ENCODE data around the gene OGDH.

OGDH gene

GRCh38 chr7:44568771-44569560 lies 37.5 kb upstream of the OGDH start:
- Histone ChIP-seq H3K4me3 (ENCODE audit: low read depth, low read length) (no peak overlapping the region), H3K27me3 (no peaks in the 10 kb centered on the region), H3K4me1 (no peaks in the 10 kb centered on the region), H3K36me3 (peaks cover 82% of the 10 kb centered on the region), H3K9me3 (no peaks in the 10 kb centered on the region)
- TF ChIP-seq CTCF (IDR thresholded peaks at IDR 0.05; ENCODE audit: low read depth, low read length): no peak
- no peak for DNase-seq

DNA sequence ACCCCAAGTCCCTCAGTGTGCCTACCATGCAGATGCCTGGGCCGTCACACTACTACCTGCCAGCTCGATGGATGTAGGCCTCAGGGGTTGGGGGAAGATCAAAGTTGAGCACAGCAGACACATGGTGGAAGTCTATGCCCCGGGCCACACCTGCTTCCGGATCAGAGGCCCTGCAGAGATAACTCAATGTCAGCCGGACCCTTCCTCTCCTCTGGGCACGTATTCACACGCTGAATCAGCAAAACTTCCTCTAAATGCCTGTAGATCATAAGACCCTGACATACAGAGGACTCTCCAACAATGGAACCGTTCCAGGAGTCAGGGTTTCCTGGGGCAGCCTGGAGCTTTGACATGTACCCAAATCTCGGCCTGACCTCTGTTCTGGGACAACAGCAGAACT lies 36.5 kb upstream of the OGDH start:
- H3K27me3 ChIP-seq: no peaks in the 10 kb centered on the region
- peaks cover 75% of the 10 kb centered on the region for H3K36me3 ChIP-seq
- DNase-seq: no peak
- TF ChIP-seq CTCF (IDR thresholded peaks at IDR 0.05; ENCODE audit: low read depth, low read length): no peak
- H3K4me3 ChIP-seq (ENCODE audit: low read depth, low read length): no peak overlapping the region
- no peaks in the 10 kb centered on the region for H3K4me1 ChIP-seq
- H3K9me3 ChIP-seq: no peaks in the 10 kb centered on the region

DNA sequence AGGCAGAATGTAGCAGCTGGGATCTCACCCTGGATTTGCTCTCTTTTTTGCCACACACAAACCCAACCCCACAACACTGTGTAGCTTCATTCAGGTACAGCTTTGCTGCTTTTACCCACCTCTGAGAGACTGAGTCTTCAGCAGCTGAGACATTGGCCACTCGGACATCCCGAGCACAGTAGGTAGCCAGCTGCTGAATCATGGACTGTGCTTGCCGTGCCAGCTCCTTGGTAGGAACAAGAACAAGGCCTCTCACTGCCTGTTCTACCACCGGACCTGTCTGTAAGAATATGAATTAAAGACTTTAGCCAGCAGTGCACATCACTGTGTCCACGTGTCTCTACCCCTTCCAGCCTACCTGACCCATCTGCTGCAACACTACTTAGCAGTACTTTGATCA lies 33.7 kb upstream of the OGDH start:
- no peak for TF ChIP-seq CTCF (IDR thresholded peaks at IDR 0.05; ENCODE audit: low read depth, low read length)
- no peak for DNase-seq
- peaks cover 56% of the 10 kb centered on the region for H3K36me3 ChIP-seq

DNA sequence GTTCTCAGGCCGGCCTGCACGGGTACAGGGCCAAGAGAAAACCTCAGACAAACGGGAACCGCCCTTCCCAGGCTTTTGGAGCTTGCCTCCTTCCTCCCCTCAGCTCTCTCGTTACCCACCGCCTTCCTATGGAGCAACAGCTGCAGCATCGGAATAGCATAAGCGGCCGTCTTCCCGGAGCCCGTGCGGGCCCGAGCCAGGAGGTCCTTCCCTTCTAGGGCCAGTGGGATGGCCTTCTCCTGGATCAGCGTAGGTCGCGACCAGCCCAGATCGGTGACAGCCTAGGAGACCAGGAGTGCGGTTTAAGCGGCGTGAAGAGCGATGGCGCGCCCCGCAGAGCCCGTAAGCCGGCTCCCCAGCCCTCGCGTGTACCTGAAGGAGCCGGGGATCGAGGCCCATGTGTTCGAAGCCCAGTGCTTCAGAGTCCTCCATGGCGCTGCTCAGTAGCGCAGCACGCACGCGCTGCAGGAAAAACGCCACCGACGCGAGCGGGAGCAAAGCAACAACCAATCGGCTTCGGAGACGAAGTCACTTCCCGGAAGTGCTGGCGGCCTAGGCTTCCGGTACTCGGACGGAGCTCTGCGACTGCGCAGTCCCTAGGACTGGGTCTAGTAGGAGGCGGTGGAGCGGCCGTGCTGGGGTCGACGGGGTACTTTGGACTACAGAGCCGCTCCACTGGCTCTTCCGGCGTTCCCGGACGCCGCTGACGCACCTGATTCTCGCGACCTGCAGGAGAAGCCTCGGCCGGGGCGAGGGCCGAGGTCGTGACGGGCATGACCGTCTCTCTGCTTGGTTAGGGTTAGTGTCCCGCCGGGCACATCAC lies 32.8 kb upstream of the OGDH start, which contains the start of gene DDX56:
DDX56 (minus strand) TSS at position 445 of the 823 bp plus-strand sequence; CDS start at position 432, 13 bp downstream.
- Histone ChIP-seq H3K36me3 (peaks cover 53% of the 10 kb centered on the region), H3K4me3 (ENCODE audit: low read depth, low read length) (peak within 1 kb of the TSS; percentile 97), H3K4me1 (no peaks in the 10 kb centered on the region), H3K9me3 (no peaks in the 10 kb centered on the region), H3K27me3 (no peaks in the 10 kb centered on the region)
- no peak for TF ChIP-seq CTCF (IDR thresholded peaks at IDR 0.05; ENCODE audit: low read depth, low read length)
- DNase-seq: peak; percentile 96

More for the DNA sequence above, 33.7 kb upstream of the OGDH start:
- no peaks in the 10 kb centered on the region for H3K4me1 ChIP-seq
- peak overlapping the region; percentile 97 for H3K4me3 ChIP-seq (ENCODE audit: low read depth, low read length)
- no peaks in the 10 kb centered on the region for H3K27me3 ChIP-seq
- H3K9me3 ChIP-seq: no peaks in the 10 kb centered on the region

GRCh38 chr7:44574287-44574872 lies 32.0 kb upstream of the OGDH start:
- H3K4me3 ChIP-seq (ENCODE audit: low read depth, low read length): peak overlapping the region; percentile 97
- no peak for TF ChIP-seq CTCF (IDR thresholded peaks at IDR 0.05; ENCODE audit: low read depth, low read length)
- H3K4me1 ChIP-seq: no peaks in the 10 kb centered on the region
- H3K9me3 ChIP-seq: no peaks in the 10 kb centered on the region
- H3K36me3 ChIP-seq: peaks cover 52% of the 10 kb centered on the region
- no peak for DNase-seq
- no peaks in the 10 kb centered on the region for H3K27me3 ChIP-seq

All from BE2C (cell line).